GM19452 (cell line): Measurements from ENCODE around the gene LHFPL2.

Experiments used
- ATAC-seq: cut with Tn5 transposase; IDR thresholded peaks from one replicate; pipeline ENCODE4 v1.9.1; 2021; ENCODE audit not compliant: unreplicated experiment

LHFPL2 gene

GRCh38 chr5:78526049-78526525, 122.5 kb downstream of the LHFPL2 start:
- ATAC-seq: no peak

DNA sequence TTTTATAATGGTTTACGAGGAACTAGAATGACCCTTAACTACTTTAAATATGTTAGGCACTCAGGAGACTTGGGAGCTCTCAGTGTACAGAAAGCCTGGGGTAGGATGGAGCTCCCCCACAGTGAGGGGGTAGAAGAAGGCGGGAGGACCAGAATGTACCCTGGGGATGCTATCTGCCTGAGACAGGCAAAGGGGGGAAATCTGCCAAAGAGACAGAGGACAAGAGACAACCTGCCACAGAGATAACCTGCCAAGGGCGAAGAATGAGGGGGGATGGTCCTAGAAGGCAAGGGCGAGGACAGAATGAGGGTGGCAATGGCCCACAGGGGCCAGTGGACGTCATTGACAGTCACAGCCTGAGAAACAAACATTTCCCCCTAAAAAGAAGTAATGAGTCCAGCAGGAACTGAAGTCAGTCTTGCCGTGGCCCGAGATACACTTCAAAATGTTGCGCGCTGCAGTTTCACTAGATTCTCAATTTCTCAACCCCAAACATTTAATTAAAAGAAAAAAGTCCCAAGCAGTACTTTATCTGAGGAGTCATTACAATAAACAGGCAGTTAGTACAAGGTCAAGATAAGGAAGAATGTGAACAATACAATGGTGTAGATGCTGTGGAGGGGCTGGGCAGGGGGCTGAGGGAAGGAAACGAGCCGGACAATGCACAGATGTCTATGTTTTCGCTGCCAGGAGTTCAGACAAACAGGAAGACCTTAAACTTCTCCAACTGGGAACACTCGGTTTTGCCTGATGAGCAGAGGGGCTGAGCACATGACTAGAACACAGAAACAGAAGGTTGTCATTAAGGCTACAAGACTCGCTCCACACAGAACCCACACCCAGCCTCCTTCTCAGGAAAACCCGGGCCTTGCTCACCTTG, 125.0 kb downstream of the LHFPL2 start:
- no peak for ATAC-seq

- ATAC-seq: no peak
Observed at GRCh38 chr5:78522476-78523260, 125.9 kb downstream of the LHFPL2 start.

- ATAC-seq: no peak
Observed at GRCh38 chr5:78521455-78521854, 127.1 kb downstream of the LHFPL2 start.

DNA sequence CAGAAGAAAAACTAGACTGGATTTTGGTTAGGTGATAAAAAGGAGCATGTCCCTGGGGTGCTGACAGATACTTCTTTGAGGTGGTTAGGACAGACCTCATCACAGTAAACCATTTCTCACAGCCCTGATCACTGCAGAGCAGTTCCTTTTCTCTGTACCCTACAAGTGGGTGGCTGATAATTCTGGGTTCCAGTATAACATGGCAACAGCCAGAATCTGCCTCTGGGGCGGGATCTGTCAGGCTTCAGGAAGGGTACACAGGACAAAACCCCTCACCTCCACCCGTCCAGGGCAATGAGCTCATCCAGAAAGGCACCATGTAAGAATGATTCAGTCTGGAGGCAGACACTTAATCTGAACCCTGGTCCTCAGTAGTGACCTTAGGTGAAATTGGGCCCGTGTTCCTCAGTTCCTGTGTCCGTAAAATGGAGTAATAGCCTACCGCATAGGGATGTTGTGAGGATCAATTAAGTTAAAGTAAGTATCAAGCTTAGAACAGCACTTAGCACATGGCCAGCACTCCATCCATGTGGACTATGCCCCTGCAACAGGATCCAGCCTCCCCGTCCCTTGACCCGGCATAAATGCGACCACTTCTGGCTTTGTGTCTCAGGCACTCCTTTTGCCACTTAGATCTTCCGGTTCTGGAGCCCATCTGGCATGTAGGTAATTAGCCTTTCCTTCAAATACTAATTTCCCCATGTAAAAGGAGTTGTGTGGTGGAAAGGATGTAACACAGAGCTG, 129.2 kb downstream of the LHFPL2 start:
- ATAC-seq: no peak

DNA sequence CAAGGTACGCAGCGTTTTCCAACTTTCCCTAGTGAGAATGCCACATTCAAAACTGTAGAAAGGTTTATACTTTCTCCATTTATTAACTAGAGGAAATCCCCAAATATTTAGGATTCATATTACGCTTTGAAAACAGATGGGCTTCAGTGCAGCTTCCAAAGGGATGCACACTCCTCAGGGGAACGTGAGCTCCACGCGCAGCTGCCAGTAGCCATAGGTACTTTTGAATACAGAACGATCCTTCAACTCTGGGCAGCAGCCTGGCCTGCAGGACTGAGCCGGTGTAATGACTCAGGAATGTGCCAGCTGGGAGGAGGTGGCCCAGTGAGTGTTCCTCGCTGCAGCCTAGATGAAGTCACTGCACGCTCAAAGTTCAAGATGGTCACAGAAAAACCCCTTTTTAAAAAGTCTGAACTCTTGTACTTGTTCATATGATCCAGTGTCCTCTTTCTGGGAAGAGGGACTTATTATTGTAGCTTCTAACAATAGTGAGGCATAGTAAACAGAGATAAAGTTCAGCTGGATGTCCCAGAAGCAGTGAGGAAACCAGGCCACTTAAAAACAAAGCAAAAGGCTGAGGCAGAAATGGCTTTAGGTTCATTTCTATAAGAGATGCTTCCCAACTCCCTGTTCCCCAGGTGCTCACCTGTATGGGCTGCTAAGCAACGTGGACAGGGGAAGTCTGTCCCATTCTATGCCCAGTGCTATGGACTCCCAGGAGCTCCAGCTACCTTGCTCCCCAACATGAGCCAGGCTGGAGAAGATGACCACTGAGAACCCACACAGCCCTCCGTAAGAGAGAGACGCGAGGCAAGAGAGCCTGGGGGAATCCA, 130.0 kb downstream of the LHFPL2 start:
- no peak for ATAC-seq

DNA sequence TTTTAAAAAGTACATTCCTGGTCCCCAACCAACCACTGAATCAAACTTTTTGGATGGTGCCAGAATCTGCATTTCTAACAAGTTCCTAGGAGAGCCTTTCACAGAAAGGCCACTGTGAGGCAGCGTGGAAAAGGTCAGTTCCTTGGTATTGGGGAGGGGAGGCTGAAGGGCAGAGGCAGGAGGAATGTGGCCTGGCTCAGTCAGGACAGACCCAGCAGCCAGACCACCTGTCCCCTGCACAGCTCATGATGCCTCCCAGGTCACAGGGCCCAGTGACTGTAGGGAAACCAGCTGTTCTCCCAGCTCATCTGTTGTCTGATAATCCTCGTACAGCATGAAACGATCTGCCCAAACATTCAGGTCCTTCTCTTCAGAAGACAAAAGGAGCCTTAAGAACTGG, 132.9 kb downstream of the LHFPL2 start:
- ATAC-seq: no peak

GRCh38 chr5:78514427-78515330, 133.9 kb downstream of the LHFPL2 start:
- no peak for ATAC-seq

GRCh38 chr5:78513441-78513840, 135.1 kb downstream of the LHFPL2 start:
- ATAC-seq: no peak

DNA sequence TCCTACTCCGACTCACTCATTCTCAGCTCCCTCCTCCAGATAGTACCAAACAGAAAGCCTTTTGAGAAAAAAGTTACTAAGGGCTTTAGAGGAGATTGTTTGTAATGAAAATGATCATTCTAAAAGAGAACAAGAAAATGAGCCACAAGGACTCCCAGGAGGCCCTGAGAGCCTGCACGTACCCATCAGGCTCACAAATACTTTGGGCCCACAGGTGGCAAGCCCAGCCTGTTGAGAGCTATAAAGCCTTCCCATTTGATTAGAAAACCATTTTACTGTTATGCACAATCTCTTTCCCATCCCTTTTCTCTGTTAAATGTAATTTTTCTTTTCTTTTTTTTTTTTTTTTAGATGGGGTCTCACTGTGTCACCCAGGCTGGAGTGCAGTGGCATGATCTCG, 136.1 kb downstream of the LHFPL2 start:
- no peak for ATAC-seq

DNA sequence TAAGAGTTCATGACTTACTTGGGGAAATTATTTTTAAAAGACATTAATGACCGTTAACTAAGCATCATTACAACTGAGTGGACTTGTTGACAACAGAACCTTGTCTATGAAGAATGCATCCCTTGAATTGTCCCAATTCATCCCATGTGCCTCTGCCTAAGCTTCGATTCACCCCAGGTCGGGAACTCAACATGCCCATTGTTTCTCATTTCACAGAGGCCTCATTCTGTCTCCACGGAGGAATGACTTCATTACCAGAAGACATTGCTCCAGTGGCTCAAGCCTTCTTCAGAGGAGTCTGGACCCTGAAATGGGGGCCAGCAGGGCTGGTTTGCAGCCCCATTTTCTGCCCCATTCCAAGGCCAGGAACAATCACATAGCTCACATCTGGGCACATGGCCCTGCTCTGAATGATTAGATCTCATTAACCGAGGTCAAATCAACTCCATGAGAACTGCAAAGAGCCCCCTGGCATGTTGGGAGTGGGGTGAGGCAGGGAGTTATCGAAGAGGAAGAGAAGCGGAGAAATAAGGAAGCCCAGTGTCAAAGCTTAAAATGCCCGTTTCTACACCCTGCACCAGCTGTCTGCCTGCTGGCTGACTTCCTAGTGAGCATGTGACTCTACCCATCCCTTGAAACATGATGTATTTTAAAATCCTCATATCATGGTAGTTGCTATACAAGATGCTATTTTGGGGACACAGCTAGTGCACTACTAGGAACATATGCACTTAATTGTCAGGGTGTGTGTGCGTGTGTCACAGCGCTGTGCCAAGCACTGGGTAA, 137.3 kb downstream of the LHFPL2 start:
- ATAC-seq: no peak

GRCh38 chr5:78509884-78510769, 138.4 kb downstream of the LHFPL2 start:
- ATAC-seq: peak; percentile 86

- peak; percentile 8 for ATAC-seq
Observed at GRCh38 chr5:78509145-78509865, 139.3 kb downstream of the LHFPL2 start.

DNA sequence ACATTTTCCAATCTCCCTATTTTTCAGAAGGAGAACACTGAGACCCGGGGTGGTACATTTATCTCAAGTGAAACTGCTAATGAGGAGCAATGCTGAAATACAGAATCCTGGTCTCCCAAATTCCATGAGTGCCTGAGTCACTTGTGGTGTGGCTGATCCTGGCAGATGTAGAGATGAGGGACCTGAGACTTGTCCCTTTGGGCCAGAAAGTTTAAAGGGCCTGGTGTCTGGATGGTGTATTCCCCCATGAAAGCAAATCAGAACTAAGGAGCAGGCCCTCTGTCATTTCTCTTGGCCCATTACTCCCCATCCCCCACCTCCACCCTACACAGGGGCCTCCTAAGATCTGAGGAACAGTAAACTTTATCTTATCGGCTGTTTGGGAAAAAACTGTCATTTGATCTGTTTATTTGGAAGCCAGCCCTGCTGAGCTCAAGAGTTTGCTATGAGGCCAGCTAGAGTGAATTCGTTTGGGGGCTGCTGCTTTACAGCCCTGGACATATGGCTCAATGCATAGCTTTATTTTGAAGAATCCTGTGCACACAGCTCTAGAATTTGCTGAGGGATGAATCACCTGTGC, 140.3 kb downstream of the LHFPL2 start:
- no peak for ATAC-seq

GRCh38 chr5:78507531-78507930, 141.0 kb downstream of the LHFPL2 start:
- ATAC-seq: no peak

GRCh38 chr5:78506261-78507024, 142.1 kb downstream of the LHFPL2 start:
- ATAC-seq: no peak
